GM20000 (cell line): ENCODE measurements around the gene QPRT.
A peak's percentile ranks its signal among the peaks of the same experiment; 100 is the strongest.
"Not testable (repeated sequence)": the region's sequence is repeated elsewhere in the genome, so short reads cannot be mapped to it uniquely, and the experiment has no call there.

Source experiments
- DNase-seq: peaks from one replicate; pipeline ENCODE4 v3.0.0; 2012; ENCODE audit warnings: low spot score
- CTCF ChIP-seq: IDR thresholded peaks from 2 replicates; pipeline ENCODE4 v1.5.1; 2012; ENCODE audit warnings: mild to moderate bottlenecking, control low read depth; ENCODE audit errors: extremely low read depth, missing control alignments

QPRT gene

GRCh38 chr16:29719063-29719462, 40.1 kb downstream of the QPRT start:
- no peak for TF ChIP-seq CTCF
- no peak for DNase-seq

- no peak for DNase-seq
- no peak for TF ChIP-seq CTCF
Measured at GRCh38 chr16:29720703-29721102, 41.7 kb downstream of the QPRT start.

GRCh38 chr16:29721167-29721879, 42.3 kb downstream of the QPRT start:
- TF ChIP-seq CTCF: peak; percentile 66
- DNase-seq: not testable (repeated sequence)

GRCh38 chr16:29726845-29727377, 47.9 kb downstream of the QPRT start:
- DNase-seq: no peak
- no peak for TF ChIP-seq CTCF

GRCh38 chr16:29727452-29727851, 48.5 kb downstream of the QPRT start:
- TF ChIP-seq CTCF: no peak
- no peak for DNase-seq

GRCh38 chr16:29729116-29729521, 50.1 kb downstream of the QPRT start:
- TF ChIP-seq CTCF: peak; percentile 43
- no peak for DNase-seq

- no peak for TF ChIP-seq CTCF
- no peak for DNase-seq
Measured at GRCh38 chr16:29730649-29731048, 51.7 kb downstream of the QPRT start.

GRCh38 chr16:29731768-29732601, 53.0 kb downstream of the QPRT start:
- DNase-seq: peak; percentile 76
